ENCODE data around the gene HDAC9.

Gene HDAC9

DNA sequence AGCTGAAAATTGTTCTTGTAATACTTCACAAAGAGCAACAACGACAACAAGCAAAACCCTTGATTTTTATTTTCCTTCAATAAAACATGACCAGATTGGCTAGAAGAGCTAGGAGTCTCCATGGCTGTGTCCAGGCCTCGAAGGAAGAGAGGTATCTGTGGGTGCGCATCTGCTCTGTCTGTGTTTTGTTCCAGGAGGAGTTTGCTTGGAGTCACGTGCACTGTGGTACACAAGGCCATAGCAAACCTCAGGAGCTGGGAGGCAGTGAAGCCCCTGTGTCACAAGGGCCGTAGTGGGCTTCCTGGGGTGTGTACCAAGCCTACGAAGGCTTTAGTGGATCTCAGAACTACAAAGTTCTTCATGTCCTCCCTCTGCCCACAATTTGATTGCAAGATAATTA is 350.2 kb downstream of the HDAC9 start:
- DNase-seq (ENCODE audit: low read depth): no peak

DNA sequence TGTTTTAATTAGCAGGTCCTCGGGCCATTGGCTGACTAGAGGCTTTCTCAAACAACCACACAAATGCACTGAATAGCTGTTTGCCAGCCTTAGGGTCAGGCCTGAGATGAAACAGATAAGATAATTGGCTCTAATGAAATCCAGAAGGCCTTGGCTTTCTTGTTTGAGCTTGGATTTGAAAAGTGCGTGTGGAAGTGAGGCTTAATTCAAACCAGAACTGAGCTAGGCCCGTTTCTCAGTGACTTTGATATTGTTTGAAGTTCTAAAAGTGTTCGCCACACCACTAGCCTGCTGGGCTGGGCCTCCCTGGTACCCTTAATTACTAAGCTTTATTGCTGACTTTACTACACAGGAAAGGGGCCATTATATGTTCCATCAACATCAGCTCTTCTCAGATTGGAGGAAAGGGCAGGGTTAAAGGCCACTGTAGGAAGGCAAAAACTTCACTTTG is 351.2 kb downstream of the HDAC9 start:
- DNase-seq (ENCODE audit: low read depth): peak; percentile 51

DNA sequence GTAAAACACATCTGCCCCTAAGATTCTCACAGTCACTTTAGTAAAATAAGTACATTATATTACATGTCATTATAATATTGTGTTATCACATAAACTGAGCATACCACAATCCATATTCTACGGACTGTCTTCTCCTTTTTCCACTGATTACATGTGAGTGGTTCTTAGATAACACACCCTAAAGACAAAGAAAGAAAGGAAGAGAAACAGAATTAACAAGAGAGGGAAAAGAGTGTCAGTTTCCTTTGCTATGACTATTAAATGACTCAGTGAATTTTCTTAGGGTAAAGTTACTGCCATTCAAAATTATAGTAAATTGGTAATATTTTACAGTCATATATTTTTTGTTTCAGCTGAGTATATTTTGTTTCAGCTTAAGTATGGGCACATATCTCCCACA is 353.6 kb downstream of the HDAC9 start:
- DNase-seq (ENCODE audit: low read depth): no peak

DNA sequence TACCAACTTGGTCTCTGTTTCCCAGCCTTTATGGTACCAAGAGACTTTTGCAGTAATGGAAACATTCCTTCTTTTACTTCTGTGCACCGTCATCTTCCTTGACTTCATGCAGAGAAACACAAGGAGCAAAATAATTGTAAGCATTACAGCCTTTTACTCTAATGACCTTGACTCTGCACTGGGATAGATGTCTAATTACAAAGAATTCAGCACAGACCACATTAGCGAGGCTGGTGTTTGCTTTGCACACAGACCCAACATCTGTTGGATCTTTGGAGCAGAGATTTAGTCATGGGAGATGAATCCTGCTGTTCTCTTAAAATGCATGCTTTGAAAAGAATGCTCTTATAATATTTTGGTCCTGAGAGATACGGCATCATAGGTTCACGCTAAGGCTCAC is 360.2 kb downstream of the HDAC9 start:
- peak; percentile 33 for DNase-seq (ENCODE audit: low read depth)

- DNase-seq (ENCODE audit: low read depth): no peak
These were observed 362.7 kb downstream of the HDAC9 start for GRCh38 chr7:18858232-18858631.

DNA sequence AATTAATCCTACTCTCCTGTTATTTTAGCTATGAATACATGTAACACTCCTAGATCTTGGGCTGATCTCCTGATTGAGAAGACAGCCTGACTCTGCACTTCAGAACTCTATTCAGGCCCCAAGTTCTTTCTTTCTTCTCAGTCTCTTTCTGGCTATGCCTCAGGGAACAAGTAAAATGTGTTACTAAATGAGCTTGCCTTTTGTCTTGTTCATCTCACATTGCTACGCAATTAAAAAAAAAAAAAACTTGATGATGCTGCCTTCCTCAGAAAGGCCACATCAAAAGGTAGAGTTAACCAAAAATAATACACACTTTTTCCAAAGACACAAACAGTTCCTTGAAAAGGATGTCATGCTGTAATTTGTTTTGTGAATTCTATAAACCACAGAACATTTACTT is 363.8 kb downstream of the HDAC9 start:
- no peak for DNase-seq (ENCODE audit: low read depth)

DNA sequence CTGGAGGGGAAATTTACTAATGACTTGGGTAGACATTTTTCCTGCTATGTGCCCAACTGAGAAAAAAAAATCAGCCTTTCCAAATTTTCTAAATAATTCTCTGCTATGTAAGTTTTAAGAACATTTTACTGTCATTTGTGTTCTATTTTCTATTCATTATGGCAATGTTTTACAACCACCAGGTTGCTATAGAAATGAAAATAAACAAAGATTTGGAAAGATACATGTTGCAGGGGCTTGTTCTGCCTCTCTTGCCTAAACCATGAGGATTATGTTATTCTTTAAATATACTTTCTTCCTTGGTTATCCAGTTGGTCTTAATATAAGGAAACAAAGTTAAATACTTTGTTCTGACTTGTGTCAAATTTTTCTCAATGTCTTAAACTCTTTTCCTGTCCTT is 364.7 kb downstream of the HDAC9 start:
- DNase-seq (ENCODE audit: low read depth): no peak

DNA sequence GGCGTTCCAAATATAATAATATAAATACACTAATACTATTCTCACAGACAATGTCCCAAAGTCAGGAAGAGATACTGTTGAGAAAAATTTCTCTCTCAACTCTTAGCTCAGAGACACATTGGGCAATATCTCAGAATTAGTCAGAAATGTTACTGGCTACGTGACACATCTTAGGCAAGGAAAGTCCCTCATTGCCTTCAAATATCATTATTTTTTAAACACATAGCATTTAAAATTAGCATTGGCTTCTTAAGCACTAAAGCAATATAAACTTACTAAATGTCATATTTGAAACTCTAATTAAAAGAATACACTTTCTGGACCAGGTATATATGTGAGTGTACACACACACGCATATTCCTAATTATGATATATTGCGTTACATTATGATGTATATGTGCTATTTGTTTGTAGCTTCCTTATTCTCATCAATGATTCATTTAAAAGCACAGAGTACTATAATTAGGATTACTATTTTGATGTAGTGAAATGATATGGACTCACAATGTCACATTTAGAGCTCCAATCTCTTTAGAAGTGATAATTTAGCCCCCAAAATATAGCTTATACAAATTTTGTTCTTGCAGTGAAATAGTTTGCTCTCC is 366.1 kb downstream of the HDAC9 start:
- peak; percentile 45 for DNase-seq (ENCODE audit: low read depth)

- no peak for DNase-seq (ENCODE audit: low read depth)
These were observed 369.4 kb downstream of the HDAC9 start for GRCh38 chr7:18864967-18865366.

DNA sequence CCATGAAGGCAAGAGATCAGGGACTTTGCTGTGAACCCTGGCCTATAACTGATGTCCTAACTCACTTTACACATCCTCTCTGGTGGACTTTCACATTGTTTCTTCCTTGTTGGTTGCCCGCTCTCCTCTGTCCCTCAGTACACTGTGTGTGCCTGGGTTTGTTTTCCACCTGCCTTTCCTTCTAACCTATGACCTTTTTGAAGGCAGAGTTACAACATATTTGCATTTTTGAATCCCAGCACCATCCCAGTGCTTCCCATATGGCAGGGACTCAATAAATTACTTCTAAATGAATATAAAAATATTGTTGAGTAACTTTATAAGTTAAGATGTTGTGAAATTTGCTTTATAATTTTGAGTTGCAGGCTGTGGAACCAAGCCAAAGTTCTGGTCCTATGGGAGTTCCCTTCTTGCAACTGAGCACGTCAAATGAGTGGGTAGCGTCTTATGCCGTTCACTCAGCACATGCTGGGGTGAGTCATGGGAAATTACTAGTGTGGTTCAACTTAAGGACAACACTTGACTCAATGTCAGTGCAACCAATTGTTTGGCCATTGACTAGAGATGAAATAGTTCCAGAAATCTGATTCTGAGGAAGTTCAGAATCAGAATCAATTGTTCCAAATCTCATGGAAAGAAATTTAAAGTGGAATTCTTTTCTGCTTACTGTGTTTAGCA is 370.9 kb downstream of the HDAC9 start:
- DNase-seq (ENCODE audit: low read depth): peak; percentile 98

- DNase-seq (ENCODE audit: low read depth): no peak
These were observed 376.8 kb downstream of the HDAC9 start for GRCh38 chr7:18872344-18872743.

- no peak for DNase-seq (ENCODE audit: low read depth)
These were observed 378.3 kb downstream of the HDAC9 start for GRCh38 chr7:18873734-18874336.

- no peak for DNase-seq (ENCODE audit: low read depth)
These were observed 379.3 kb downstream of the HDAC9 start for GRCh38 chr7:18874880-18875279.

- no peak for DNase-seq (ENCODE audit: low read depth)
These were observed 382.3 kb downstream of the HDAC9 start for GRCh38 chr7:18877874-18878273.

DNA sequence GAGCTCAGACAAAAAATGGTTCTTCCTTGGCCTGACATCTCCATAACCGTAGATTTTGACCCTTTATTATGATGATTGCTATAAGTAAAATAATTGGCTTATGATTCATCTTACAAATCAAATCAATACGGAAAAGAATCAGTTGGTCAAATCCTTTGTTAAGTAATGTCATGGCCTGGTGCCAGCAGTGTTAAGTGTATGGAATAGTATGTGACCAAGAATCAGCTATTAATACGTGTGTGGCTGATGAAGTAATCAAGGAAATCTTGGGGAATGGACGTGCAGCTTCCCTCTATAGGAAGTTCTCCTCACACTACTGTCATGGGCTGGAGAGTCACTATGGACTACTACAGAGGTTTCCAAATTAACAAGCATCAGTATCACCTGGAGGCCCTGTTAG is 391.3 kb downstream of the HDAC9 start:
- DNase-seq (ENCODE audit: low read depth): no peak

- DNase-seq (ENCODE audit: low read depth): no peak
These were observed 393.9 kb downstream of the HDAC9 start for GRCh38 chr7:18889436-18889835.

DNA sequence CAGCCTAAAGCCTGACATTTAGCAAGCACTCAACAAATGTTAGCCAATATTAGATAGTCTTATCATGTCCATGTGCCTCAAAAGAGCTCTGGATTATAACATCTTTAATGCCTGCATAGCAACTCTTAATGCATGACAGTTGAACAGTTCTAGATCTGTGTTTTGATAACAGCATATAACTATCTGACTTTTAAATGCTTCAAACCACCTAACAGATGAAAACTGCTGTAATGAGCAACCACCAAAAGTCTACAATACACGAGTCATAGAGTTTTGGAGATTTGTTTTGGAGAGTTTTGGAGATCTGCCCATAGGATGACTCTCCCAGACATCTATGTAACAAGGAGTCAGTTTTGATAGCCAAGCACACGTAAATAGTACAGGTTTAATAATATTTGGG is 394.6 kb downstream of the HDAC9 start:
- peak; percentile 59 for DNase-seq (ENCODE audit: low read depth)

- no peak for DNase-seq (ENCODE audit: low read depth)
These were observed 395.5 kb downstream of the HDAC9 start for GRCh38 chr7:18890885-18891621.

- DNase-seq (ENCODE audit: low read depth): no peak
These were observed 397.6 kb downstream of the HDAC9 start for GRCh38 chr7:18893156-18893555.

GRCh38 chr7:18894155-18894554 is 398.6 kb downstream of the HDAC9 start:
- DNase-seq (ENCODE audit: low read depth): no peak

GRCh38 chr7:18895456-18895855 is 399.9 kb downstream of the HDAC9 start:
- no peak for DNase-seq (ENCODE audit: low read depth)

GRCh38 chr7:18896343-18896975 is 400.9 kb downstream of the HDAC9 start:
- no peak for DNase-seq (ENCODE audit: low read depth)

All from GM04503 (cell line).